M059J (cell line): ENCODE results near the gene LRRC7. TPM values are rescaled to one million over a fixed set of nuclear protein-coding genes. Genes with fewer than 3 reads are reported as not detected.
A peak's percentile ranks its signal among the peaks of the same experiment; 100 is the strongest.
"Not testable (repeated sequence)": the region's sequence is repeated elsewhere in the genome, so short reads cannot be mapped to it uniquely, and the experiment has no call there.

Experiments
- DNase-seq: peaks from one replicate; pipeline ENCODE4 v3.0.0-alpha.2; 2012; ENCODE audit warnings: low read depth
- total RNA-seq: library from RNA; depleted of rRNA; stranded (reverse); fragments of >200 nt; shearing (Covaris generic); gene quantifications from 2 replicates; pipeline ENCODE4 v1.2.3, GENCODE V29; 2014

LRRC7 gene
- total RNA-seq, 1 experiment from 2014 or later = 0.49 TPM

DNA sequence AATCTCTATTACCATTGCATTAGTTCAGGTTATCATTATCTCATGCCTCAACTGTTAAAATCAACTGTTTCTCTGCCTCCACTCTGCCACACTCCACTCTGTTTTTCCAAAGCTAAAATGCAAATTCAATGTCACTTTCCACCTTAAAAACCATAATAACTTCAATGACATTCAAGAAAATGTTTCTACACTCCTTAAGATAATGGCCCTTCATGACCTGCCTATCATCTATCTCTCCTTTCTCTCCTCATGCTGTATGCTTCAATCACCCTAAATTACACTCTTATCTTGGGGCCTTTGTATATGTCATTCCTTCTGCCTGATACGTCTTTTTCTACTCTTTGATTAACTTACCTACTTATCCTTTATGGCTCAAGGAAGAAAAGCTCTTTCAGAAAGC, 296.0 kb downstream of the LRRC7 start:
- no peak for DNase-seq

DNA sequence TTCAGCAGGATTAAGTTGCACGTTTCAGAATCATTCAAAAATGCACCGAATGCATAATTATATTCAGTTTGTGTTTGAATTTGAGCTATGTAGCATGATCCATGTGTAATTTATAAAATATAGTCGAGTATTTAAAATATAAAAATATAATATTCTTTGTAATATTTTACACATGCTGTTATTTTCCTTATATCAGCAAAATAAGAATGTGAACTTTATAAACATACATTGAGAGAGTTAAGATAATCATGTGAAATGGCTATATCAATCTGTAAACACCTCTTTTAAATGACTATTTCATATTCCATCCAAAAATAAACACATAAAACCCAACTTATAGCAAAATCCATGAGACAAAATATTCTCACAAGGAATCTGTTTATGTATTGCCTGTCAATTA, 303.7 kb downstream of the LRRC7 start:
- no peak for DNase-seq

GRCh38 chr1:69878338-69878737, 310.6 kb downstream of the LRRC7 start:
- no peak for DNase-seq

- DNase-seq = not testable (repeated sequence)
These were observed 320.3 kb downstream of the LRRC7 start for GRCh38 chr1:69888016-69888415.

DNA sequence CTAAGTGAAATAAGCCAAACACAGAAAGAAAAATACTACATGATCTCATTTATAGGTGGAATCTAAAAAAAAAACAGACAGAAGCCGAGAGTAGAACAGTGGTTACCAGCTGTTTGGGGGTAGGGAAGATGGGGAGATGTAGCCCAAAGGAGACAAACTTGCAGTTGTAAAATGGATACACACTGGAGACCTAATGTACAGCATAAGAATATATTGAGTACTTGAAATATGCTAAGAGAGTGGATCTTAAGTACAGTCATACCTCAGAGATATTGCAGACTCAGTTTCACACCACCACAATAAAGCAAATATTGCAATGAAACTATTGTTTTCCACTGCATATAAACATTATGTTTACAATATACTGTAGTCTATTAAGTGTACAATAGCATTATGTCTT, 320.9 kb downstream of the LRRC7 start:
- no peak for DNase-seq

GRCh38 chr1:69898403-69898947, 330.8 kb downstream of the LRRC7 start:
- DNase-seq = no peak

DNA sequence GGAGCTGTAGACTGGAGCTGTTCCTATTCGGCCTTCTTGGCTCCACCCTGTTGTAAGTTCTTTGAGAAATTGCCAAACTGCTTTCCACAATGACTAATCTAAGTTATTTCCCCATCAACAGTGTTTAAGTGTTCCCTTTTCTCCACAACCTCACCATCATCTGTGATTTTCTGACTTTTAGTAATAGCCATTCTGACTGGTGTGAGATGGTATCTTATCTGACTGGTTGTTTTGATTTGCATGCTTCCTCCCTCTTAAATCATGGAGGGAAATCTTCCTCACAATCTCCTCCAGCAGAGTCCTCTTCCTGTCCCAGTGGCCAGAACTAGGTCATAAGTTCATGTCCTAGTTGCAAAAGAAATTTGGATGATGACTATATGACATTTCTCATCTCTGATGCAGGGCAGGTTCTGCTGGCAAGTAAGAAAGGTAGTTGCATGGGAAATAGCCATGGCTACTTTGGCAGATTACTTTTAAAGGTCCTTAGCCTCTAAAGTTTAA, 343.6 kb downstream of the LRRC7 start:
- DNase-seq = peak; percentile 84

DNA sequence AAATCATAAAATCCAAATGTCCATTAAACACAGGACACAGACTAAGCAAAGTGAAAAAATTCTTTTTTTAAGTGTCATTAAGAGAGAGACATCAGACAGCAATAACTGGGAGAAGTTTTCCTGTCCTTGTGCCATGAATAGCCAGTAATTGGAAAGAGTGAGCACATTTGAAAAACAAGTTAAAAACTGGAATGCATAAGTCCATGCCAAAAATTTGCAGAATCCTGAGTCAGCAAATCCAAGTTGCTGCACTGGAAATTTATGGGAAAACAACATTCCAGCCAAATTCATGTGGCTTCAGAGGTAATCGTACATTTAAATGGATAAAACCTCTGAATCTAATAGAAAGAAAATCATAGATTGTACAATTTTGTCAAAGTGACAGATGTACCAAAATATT, 346.3 kb downstream of the LRRC7 start:
- DNase-seq = peak; percentile 62

DNA sequence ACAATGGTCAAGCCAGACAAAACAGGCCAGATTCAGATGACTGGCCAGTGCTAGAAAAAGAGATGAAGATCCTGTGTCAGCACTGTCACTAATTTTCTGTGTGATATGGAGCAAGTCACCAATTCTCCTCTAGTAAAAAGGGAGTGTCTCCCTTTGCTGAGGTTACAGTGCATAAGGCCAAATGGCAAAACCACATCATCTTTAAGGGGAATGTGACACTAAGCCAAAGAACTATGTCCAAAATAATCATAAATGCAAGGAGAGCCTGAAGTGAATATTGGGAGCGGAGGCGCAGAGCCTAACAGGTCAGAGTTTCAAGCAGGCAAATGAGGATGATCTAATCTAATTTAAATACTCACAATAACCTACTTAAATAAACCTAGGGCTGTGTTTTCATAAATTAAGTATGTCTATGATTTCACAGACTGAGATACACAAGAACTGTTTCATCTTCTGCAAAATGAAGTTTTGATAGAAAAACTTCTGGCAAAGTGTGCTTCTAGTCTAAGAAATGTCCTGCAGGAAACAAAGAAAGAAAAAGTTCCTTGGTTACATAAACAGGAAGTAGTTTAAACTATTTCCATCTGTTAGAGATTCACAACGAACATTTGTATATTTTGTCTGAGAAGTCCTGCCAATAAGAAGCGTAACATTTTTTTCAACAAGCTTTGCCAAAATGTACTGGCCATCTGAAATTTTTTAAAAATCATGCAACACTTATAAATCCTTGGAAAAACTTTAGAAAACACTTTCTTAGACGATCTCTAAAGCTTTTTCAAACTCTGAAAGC, 347.4 kb downstream of the LRRC7 start:
- DNase-seq = peak; percentile 22

DNA sequence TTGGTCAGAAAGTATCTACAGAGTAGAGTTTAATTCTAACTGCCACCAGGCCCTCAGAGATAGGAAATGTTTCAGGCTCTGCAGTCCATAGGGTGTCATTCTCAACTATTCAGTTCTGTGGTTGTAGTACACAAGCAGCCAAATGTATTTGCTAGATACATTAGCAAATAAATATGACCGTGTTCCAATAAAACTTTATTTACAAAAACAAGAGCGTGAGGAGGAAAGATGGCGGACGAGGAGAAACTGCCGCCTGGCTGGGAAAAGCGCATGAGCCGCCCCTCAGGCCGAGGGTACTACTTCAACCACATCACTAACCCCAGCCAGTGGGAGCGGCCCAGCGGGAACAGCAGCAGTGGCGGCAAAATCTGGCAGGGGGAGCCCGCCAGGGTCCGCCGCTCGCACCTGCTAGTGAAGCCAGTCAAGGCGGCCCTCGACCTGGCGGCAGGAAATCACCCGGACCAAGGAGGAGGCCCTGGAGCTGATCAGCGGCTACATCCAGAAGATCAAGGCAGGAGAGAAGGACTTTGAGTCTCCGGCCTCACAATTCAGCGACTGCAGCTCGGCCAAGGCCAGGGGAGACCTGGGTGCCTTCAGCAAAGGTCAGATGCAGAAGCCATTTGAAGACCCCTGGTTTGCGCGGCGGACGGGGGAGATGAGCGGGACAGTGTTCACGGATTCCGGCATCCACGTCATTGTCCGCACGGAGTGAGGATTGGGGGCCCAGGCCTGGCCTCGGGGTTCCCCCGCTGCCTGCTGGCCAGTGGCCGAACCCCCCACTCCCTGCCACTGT, 351.6 kb downstream of the LRRC7 start:
- no peak for DNase-seq

GRCh38 chr1:69919922-69920273, 352.2 kb downstream of the LRRC7 start:
- no peak for DNase-seq

GRCh38 chr1:69920426-69920825, 352.7 kb downstream of the LRRC7 start:
- no peak for DNase-seq

DNA sequence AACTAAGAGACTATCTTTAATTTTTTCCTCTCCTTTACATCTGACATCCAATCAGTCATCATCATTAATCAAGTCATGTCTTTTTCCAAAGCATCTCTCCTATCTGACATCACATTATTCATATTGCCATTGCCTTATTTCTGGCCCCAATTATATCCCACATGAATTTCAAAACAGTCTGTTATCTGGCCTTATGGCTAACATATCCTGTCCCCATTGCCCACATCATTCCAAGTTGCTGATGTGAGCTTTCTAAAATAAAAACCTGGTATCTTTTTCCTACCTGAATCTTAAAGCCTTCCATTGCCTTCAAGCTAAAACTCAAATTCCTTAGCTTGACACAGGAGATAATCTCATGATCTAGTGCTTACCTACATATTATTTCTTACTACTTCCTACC, 353.8 kb downstream of the LRRC7 start:
- no peak for DNase-seq

- not testable (repeated sequence) for DNase-seq
These were observed 360.5 kb downstream of the LRRC7 start for GRCh38 chr1:69928234-69928633.

DNA sequence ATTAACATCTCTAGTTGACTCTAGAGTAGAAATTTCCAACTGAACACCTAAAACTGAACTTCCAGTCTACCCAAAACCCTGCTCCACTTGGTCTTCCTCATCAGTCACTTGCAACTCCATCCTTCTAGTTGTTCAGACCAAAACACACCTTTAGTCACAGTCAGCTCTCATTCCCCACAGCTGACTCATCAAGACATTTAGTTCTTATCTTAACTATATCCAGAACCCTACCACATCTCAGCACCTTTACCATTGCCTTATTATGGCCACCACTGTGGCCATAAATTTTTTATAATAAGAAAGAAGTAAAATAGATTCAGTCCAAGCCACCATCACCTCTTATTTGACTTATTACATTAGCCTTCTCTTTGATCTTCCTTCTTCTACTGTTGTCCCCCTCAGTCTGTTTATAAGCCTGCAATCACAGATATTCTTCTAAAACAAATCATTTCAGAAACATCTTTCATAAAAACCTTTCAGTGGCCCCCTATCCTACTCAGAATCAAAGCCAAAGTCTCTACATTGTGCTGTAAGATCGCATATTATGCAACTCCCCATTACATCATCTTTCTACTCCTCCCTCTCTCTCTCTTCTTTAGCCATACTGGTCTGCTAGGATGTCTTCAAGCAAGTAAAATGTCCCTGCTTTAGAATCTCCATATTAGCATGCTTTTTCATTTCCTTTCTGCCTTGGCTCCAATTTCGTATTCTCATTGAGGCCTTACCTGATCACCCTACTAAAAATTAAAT, 361.8 kb downstream of the LRRC7 start:
- DNase-seq = peak; percentile 61

DNA sequence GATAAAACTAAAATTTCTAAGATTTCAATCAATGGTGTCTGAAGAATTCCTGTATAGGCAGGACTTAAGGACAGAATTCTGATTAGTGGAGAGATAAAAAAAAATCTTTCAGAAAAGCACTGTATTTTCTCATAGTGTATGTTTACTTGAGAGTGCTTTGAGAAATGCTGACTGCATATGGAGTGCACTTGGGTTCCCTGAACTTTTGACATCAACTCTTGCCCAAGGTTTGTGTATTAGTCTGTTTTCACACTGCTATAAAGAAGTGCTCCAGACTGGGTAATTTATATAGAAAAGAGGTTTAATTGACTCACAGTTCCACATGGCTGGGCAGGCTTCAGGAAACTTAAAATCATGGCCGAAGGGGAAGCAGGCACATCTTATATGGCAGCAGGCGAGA, 362.7 kb downstream of the LRRC7 start:
- no peak for DNase-seq

GRCh38 chr1:69932760-69933159, 365.0 kb downstream of the LRRC7 start:
- no peak for DNase-seq

- DNase-seq = no peak
These were observed 372.5 kb downstream of the LRRC7 start for GRCh38 chr1:69940231-69940630.

DNA sequence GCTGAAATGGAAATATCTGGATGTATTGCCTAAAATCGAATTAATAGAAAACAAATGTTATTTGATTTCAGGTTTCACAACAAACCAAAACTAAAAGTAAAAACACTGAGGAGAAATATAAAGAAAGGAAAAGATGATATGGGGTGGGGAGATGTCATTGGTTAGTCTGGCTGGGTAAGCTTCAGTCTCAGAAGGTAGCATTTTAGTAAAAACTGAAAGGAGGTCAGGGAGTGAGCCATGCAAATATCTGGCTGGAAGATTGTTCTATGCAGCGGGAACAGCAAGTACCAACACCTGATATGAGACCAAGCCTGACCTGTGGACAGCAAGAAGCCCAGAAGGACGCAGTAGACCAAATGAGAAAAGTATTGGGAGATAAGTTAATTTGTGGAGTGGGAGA, 373.1 kb downstream of the LRRC7 start:
- no peak for DNase-seq

DNA sequence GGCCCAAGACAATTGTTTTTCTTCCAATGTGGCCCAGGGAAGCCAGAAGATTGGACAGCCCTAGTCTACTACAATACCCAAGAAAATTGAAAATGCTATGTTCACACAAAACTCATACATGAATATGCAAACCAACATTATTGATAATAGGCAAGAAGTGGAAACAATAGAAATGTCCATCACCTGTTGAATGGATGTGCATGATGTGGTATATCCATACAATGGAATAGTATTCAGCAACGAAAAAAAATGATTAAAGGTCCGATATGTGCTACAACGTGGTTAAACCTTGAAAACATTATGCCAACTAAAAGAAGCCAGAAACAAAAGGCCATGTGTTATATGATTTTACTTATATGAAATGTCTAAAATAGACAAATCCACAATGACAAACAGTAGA, 375.3 kb downstream of the LRRC7 start:
- no peak for DNase-seq

GRCh38 chr1:69946935-69947334, 379.2 kb downstream of the LRRC7 start:
- DNase-seq = no peak

DNA sequence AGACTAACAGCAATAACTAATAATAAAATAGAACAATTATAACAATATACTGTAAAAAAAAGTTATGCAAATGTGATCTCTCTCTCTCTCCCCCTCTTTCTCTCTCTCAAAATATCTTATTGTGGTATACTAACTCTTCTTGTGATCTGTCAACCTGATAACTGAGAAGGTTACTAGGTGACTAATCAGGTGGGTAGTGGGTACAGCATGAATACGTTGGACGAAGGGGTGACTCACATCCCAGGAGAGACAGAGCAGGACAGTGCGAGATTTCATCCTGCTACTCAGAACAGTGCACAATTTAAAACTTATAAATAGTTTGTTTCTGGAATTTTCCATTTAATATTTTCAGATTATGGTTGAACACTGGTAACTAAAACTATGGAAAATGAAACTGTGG, 380.1 kb downstream of the LRRC7 start:
- peak; percentile 79 for DNase-seq
